ENCODE measurements around the gene DEDD. TPM values are rescaled to one million over a fixed set of nuclear protein-coding genes. Genes with fewer than 3 reads are reported as not detected.

The DEDD gene
- total and polyA plus RNA-seq, 2 of the 13 experiments (the other 11 are each of a cell fraction or from before 2014, with no cell fraction given), result 12.6 to 27.8 TPM

DNA sequence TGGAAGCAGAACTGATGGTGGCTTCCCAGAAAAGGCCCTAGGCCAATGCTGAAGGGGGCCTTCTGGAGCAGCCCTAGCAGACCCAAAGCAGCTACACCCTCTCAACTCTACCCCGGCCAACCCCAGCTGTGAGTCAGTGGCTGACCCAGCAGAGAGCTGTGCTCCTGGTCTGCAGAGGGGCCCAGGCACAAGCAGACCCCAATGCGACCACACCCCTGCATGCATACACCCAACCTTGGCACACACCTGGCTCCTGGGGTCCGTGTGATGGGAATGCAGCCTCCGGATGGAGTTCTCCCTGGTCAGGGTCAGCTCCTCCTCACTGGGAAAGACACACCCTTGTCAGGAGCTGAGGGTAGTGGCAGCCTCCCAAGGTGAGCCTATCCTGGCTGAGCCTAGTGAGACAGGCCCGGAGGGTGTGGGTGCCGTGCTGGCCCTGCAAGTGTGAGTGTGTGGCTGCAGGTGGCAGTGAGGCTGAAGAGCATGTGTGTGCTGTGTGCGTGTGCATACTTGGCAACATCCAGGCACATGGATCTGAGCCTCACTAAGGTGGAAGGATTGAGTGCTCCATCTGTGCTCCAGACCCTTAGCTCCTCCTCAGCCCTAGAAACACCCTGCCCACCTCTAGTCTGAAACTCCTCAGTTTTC, 58.9 kb downstream of the DEDD start (continued):
- TF ChIP-seq, protein P1, sequence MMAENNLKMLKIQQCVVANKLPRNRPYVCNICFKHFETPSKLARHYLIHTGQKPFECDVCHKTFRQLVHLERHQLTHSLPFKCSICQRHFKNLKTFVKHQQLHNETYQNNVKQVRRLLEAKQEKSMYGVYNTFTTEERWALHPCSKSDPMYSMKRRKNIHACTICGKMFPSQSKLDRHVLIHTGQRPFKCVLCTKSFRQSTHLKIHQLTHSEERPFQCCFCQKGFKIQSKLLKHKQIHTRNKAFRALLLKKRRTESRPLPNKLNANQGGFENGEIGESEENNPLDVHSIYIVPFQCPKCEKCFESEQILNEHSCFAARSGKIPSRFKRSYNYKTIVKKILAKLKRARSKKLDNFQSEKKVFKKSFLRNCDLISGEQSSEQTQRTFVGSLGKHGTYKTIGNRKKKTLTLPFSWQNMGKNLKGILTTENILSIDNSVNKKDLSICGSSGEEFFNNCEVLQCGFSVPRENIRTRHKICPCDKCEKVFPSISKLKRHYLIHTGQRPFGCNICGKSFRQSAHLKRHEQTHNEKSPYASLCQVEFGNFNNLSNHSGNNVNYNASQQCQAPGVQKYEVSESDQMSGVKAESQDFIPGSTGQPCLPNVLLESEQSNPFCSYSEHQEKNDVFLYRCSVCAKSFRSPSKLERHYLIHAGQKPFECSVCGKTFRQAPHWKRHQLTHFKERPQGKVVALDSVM (CRISPR knock-in tag; IDR thresholded peaks at IDR 0.05), result peak; percentile 66; the same call in 1 of the 2 replicates
- peak; percentile 75; the same call in 1 of the 2 replicates for TF ChIP-seq FOXC1 (CRISPR knock-in tag; IDR thresholded peaks at IDR 0.05; ENCODE audit: borderline replicate concordance)
- TF ChIP-seq ZNF772 (CRISPR knock-in tag; IDR thresholded peaks at IDR 0.05), result no peak
- TF ChIP-seq GABPB1 (CRISPR knock-in tag; IDR thresholded peaks at IDR 0.05), result 0 out of 2 replicates have a peak, but pooled peaks have one; percentile 39
- 0 out of 2 replicates have a peak, but pooled peaks have one; percentile 11 for TF ChIP-seq ZNF749 (CRISPR knock-in tag; IDR thresholded peaks at IDR 0.05; ENCODE audit: borderline replicate concordance)
- peak; percentile 54; the same call in 1 of the 2 replicates for TF ChIP-seq SAP130 (CRISPR knock-in tag; IDR thresholded peaks at IDR 0.05; ENCODE audit: low read depth)
- 0 out of 2 replicates have a peak, but pooled peaks have one; percentile 41 for TF ChIP-seq ZNF607 (CRISPR knock-in tag; IDR thresholded peaks at IDR 0.05; ENCODE audit: borderline replicate concordance)
- no peak for TF ChIP-seq ZNF563 (CRISPR knock-in tag; IDR thresholded peaks at IDR 0.05)
- TF ChIP-seq RFXANK (CRISPR knock-in tag; IDR thresholded peaks at IDR 0.05), result no peak
- TF ChIP-seq, protein P2, sequence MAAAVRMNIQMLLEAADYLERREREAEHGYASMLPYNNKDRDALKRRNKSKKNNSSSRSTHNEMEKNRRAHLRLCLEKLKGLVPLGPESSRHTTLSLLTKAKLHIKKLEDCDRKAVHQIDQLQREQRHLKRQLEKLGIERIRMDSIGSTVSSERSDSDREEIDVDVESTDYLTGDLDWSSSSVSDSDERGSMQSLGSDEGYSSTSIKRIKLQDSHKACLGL (CRISPR knock-in tag; IDR thresholded peaks at IDR 0.05), result 0 out of 2 replicates have a peak, but pooled peaks have one; percentile 55
- TF ChIP-seq, protein P3, sequence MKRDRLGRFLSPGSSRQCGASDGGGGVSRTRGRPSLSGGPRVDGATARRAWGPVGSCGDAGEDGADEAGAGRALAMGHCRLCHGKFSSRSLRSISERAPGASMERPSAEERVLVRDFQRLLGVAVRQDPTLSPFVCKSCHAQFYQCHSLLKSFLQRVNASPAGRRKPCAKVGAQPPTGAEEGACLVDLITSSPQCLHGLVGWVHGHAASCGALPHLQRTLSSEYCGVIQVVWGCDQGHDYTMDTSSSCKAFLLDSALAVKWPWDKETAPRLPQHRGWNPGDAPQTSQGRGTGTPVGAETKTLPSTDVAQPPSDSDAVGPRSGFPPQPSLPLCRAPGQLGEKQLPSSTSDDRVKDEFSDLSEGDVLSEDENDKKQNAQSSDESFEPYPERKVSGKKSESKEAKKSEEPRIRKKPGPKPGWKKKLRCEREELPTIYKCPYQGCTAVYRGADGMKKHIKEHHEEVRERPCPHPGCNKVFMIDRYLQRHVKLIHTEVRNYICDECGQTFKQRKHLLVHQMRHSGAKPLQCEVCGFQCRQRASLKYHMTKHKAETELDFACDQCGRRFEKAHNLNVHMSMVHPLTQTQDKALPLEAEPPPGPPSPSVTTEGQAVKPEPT (CRISPR knock-in tag; IDR thresholded peaks at IDR 0.05; ENCODE audit: low read depth), result no peak
- TF ChIP-seq, protein P4, sequence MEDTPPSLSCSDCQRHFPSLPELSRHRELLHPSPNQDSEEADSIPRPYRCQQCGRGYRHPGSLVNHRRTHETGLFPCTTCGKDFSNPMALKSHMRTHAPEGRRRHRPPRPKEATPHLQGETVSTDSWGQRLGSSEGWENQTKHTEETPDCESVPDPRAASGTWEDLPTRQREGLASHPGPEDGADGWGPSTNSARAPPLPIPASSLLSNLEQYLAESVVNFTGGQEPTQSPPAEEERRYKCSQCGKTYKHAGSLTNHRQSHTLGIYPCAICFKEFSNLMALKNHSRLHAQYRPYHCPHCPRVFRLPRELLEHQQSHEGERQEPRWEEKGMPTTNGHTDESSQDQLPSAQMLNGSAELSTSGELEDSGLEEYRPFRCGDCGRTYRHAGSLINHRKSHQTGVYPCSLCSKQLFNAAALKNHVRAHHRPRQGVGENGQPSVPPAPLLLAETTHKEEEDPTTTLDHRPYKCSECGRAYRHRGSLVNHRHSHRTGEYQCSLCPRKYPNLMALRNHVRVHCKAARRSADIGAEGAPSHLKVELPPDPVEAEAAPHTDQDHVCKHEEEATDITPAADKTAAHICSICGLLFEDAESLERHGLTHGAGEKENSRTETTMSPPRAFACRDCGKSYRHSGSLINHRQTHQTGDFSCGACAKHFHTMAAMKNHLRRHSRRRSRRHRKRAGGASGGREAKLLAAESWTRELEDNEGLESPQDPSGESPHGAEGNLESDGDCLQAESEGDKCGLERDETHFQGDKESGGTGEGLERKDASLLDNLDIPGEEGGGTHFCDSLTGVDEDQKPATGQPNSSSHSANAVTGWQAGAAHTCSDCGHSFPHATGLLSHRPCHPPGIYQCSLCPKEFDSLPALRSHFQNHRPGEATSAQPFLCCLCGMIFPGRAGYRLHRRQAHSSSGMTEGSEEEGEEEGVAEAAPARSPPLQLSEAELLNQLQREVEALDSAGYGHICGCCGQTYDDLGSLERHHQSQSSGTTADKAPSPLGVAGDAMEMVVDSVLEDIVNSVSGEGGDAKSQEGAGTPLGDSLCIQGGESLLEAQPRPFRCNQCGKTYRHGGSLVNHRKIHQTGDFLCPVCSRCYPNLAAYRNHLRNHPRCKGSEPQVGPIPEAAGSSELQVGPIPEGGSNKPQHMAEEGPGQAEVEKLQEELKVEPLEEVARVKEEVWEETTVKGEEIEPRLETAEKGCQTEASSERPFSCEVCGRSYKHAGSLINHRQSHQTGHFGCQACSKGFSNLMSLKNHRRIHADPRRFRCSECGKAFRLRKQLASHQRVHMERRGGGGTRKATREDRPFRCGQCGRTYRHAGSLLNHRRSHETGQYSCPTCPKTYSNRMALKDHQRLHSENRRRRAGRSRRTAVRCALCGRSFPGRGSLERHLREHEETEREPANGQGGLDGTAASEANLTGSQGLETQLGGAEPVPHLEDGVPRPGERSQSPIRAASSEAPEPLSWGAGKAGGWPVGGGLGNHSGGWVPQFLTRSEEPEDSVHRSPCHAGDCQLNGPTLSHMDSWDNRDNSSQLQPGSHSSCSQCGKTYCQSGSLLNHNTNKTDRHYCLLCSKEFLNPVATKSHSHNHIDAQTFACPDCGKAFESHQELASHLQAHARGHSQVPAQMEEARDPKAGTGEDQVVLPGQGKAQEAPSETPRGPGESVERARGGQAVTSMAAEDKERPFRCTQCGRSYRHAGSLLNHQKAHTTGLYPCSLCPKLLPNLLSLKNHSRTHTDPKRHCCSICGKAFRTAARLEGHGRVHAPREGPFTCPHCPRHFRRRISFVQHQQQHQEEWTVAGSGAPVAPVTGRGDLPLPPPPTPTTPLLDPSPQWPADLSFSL (CRISPR knock-in tag; IDR thresholded peaks at IDR 0.05), result peak; percentile 75
- TF ChIP-seq CBX1 (IDR thresholded peaks at IDR 0.05; ENCODE audit: low read depth), result no peak
- peak; percentile 85 for TF ChIP-seq MYC (CRISPR knock-in tag; IDR thresholded peaks at IDR 0.05; ENCODE audit: borderline replicate concordance)
- TF ChIP-seq, protein P5, sequence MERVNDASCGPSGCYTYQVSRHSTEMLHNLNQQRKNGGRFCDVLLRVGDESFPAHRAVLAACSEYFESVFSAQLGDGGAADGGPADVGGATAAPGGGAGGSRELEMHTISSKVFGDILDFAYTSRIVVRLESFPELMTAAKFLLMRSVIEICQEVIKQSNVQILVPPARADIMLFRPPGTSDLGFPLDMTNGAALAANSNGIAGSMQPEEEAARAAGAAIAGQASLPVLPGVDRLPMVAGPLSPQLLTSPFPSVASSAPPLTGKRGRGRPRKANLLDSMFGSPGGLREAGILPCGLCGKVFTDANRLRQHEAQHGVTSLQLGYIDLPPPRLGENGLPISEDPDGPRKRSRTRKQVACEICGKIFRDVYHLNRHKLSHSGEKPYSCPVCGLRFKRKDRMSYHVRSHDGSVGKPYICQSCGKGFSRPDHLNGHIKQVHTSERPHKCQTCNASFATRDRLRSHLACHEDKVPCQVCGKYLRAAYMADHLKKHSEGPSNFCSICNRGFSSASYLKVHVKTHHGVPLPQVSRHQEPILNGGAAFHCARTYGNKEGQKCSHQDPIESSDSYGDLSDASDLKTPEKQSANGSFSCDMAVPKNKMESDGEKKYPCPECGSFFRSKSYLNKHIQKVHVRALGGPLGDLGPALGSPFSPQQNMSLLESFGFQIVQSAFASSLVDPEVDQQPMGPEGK (CRISPR knock-in tag; IDR thresholded peaks at IDR 0.05), result no peak
- TF ChIP-seq TARDBP (CRISPR knock-in tag; IDR thresholded peaks at IDR 0.05), result peak; percentile 11; the same call in 1 of the 2 replicates

Measured in HepG2 (cell line).